GM21390 (cell line): ENCODE results near the gene NPR3.
A peak's percentile ranks its signal among the peaks of the same experiment; 100 is the strongest.

Experiments
- ATAC-seq: cut with Tn5 transposase; IDR thresholded peaks from one replicate; pipeline ENCODE4 v1.9.1; 2021; ENCODE audit not compliant: unreplicated experiment

Gene NPR3

GRCh38 chr5:32710550-32711361, at the start of gene NPR3:
Gene NPR3 (plus strand): TSS chr5:32711321. CDS start chr5:32711777, 456 bp downstream.
- no peak for ATAC-seq

GRCh38 chr5:32664523-32664922, 46.6 kb upstream of the NPR3 start:
- no peak for ATAC-seq

DNA sequence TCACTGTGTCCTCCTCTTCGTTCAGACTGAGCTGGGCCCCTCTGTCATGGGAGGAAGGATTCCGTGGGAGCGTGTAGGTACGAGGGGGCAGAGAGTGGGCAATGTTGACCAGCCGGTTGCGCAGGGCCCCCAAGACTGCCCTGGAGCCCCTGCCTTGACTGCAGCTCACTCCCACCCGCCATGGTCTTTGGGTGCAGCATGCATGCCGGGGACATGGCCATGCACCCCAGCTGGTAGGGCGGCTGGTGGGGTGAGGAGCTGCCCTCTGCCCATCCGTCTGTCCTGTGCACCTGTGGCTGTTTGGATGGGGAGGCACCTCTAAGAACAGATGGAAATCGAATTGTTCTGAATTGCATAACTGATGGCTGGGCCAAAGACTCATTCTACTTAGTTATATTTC, 42.6 kb upstream of the NPR3 start:
- no peak for ATAC-seq

DNA sequence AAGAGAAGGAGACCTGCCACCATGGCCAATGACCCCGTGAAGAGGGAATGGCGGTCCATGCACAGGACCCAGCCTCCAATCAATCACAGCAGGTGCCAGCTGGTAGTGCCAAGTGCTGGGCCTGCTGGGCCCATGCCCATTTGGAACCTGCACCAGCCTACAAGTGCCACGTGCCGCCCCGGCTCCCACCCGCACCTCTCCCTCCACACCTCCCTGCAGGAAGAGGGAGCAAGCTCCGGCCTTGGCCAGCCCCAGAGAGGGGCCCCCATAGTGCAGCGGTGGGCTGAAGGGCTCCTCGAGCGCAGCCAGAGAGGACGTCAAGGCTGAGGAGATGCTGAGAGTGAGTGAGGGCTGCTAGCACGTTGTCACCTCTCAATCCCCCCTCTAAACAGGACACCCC, 37.8 kb upstream of the NPR3 start:
- ATAC-seq, result no peak

DNA sequence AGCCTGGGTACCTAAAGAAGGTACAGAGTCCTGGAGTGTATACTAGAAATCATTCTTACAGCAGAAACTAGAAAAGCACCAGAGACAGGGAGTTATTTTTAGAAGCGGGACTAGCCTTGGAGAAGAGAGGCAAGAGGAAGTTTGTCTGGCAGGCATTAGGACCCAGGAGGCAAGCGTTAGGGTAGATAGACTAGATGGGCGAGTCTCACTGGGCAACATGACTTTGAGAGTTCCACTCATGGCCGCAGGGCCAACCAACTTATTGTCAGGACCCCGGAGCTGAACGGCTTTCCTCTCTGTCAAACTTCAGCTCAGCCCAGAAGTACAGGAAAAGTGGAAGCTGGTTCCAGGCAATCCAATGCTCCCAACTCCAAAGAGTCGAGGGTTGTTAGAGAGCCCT, 34.1 kb upstream of the NPR3 start:
- no peak for ATAC-seq

DNA sequence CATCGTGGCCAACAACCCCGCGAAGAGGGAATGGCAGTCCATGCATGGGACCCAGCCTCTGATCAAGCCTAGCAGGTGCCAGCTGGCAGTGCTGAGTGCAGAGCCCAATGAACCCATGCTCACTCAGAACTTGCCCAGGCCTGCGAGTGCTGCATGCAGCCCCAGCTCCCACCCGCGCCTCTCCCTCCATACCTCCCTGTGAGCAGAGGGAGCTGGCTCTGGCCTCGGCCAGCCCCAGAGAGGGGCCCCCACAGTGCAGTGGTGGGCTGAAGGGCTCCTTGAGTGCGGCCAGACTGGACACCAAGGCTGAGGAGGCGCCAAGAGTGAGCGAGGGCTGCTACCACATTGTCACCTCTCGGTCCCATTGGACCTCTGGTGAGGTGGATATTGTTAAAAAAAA, 32.6 kb upstream of the NPR3 start:
- no peak for ATAC-seq

DNA sequence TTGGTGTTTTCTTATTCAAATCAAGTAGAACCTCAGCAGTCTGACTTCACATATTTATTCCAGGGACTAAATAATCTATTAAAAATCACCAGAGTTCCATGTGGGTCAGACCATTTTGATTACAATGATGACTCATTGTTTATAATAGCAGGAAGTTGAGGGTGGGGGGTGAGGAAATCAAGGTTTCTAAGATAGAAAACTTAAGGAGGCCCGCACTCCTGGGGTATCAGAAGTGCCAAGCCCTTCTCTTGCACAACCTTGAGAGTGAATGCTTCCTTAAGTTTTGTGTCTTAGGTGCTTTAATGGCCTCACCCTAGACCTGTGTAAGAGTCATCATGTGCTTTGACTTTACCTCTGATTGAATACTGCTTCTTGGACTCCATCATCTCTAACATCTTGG, 31.9 kb upstream of the NPR3 start:
- ATAC-seq, result no peak

DNA sequence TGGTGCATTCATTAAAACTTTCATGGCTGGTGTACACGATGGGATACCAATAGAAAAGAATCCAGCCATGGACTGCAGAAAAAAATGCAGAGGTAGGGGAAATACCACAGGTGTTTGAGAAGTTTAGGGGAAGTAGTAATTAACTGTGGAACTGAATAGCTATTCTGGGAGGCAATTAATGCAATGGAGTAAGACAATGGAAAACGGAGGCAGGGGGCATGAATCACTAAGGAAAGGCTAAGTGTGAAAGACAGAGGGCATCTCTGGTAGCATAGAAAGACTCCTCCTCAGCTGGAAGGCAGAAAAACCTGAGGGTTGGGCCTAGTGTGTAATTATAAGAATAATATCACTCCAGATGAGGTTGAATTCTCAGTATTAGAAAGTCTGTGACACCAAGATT, 30.9 kb upstream of the NPR3 start:
- ATAC-seq, result no peak

GRCh38 chr5:32683125-32683524, 28.0 kb upstream of the NPR3 start:
- ATAC-seq, result no peak

GRCh38 chr5:32684260-32684659, 26.9 kb upstream of the NPR3 start:
- no peak for ATAC-seq

DNA sequence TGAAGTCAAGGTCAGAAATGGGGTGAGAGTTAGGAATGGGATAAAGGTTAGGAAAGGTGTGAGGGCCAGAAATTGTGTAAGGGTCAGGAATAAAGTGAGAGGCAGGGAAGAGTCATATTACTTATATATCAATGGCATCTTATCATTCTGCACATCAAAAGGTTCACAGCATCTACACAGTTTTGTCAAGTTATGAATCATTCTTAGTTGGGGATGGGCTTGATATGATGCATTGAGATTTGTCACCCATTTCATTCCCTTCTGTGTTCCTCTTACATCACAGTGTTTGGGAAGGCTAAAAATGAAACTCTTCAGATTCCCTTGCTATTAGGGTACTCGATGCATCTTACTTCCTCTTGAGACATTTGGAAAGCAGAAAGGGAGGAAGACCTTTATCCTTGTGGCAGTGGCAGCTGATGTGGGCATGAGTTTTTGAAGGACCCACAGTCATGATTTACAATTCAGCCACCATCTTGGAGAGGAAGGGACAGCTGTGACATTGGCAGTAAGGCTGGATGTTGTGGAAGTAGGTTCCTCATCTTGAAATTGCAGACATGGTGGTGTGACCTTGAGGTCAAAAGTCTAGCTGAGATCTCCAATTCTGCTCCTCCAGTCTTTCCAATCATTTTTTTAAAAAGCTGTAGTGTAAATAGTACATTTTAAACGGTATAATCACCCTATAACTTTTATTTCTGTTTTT, 24.2 kb upstream of the NPR3 start:
- ATAC-seq, result no peak

DNA sequence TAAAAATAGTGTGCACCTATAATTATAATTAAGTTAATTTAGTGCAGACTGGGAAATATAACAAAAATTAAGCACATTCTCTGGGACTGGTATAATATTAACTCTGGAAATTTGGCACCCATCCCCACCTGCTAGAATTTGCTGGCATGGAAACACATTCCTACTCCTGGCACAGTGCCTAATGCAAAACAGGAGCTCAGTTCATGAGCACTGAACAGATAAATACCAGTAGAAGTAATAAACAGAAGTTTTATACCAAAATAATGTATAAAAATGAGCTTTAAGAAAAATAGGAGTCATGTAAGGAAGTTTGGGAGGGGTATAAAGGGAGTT, 23.7 kb upstream of the NPR3 start:
- no peak for ATAC-seq

DNA sequence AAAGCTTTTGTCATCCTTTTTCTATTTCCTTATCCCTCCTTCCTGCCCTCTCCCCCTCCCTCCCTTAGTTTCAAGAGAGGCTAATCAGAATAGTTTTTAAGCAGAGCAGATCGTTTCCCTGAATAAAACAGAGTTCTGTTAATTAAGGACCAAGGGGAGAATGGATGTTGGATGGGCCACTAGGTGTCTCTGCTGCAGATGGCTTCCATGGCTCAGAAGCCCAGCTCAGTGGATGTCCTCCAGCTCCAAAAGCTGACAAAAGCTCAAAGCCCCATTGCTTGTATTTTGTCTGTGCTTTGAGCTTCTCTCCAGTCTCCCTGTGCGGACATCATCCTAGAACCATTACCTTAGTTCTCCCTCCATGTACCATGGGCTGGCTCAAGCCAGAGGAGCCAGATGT, 21.0 kb upstream of the NPR3 start:
- no peak for ATAC-seq

GRCh38 chr5:32690666-32691065, 20.5 kb upstream of the NPR3 start:
- no peak for ATAC-seq

- ATAC-seq, result no peak
These were observed 18.9 kb upstream of the NPR3 start for GRCh38 chr5:32692036-32692746.

- no peak for ATAC-seq
These were observed 7.2 kb upstream of the NPR3 start for GRCh38 chr5:32703957-32704356.

DNA sequence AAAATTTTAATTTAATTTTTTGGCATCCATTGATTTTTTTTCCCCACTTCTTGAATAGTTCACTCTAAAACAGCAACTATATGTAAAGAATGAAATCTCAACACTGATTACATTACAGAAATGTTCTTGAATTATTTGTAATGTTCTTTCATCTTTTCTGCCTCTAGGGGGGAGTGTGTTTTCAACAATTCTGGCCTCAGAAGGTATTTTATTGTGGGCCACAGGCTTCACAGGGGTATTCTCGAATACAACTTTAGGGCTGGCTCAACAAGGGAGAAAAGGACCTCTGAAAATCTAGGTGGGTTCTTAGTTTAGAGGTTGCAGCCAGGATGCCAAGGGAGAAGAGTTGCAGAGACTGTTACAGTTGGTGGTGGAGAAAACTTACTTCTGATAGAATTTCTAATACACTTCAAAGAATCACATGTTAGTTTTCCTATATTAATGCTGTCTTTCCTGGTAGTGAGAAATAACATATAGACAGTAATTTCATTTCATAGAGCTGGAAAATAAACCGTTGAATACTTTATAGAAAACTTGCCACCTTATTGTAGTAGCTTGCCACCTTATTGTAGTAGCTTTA, 3.6 kb upstream of the NPR3 start:
- ATAC-seq, result no peak

GRCh38 chr5:32708949-32709348, 2.2 kb upstream of the NPR3 start:
- ATAC-seq, result no peak

- peak; percentile 69 for ATAC-seq
These were observed 1.2 kb upstream of the NPR3 start for GRCh38 chr5:32709750-32710549.

DNA sequence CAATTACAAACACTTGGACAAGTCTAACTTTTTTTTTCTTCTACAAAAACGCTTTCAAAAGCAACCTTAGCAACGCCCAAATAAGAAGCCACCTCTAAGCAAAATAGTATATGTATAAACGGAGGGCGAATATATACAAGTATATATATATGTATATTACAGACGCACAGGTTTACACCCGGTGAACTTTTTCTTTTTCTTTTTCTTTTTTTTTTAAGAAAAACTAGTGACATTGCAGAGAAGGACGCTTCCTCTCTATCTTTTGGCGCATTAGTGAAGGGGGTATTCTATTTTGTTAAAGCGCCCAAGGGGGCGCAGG, 200 bp downstream of the NPR3 start:
- no peak for ATAC-seq
